Brain microvascular endothelial cell (primary cell): ENCODE data around the gene GPRIN1.

ENCODE experiments used
- DNase-seq: peaks from one replicate; pipeline ENCODE4 v3.0.0-alpha.2; 2020
- H3K27ac ChIP-seq: fragments of 250-450 bp; sonication (Bioruptor Pico); 2 replicates; pipeline ENCODE4 v1.5.1; 2020; ENCODE audit warnings: mild to moderate bottlenecking, moderate library complexity
- H3K27me3 ChIP-seq: fragments of 250-450 bp; sonication (Bioruptor Pico); replicated peaks from 2 replicates; pipeline ENCODE4 v1.5.1; 2020; ENCODE audit warnings: mild to moderate bottlenecking
- H3K36me3 ChIP-seq: fragments of 250-450 bp; sonication (Bioruptor Pico); replicated peaks from 2 replicates; pipeline ENCODE4 v1.5.1; 2020; ENCODE audit warnings: mild to moderate bottlenecking
- H3K4me3 ChIP-seq: 2 replicates; pipeline ENCODE4 v1.5.1; 2011; ENCODE audit warnings: low read depth, mild to moderate bottlenecking, control low read depth, low read length, moderate library complexity
- CTCF ChIP-seq: IDR thresholded peaks from 2 replicates; pipeline ENCODE4 v1.5.1; 2011; ENCODE audit warnings: low read depth, mild to moderate bottlenecking, moderate library complexity, low read length, control low read depth, inconsistent platforms; ENCODE audit errors: missing control alignments
- in situ Hi-C: cut with HindIII; loops from 2 replicates; pipeline ENCODE4 v1.10.0; 2017; ENCODE audit warnings: low sequenced_read_pairs, low pct_ligation_motif_present

The GPRIN1 gene

GRCh38 chr5:176632745-176633144, 22.8 kb upstream of the GPRIN1 start:
- TF ChIP-seq CTCF, result no peak

GRCh38 chr5:176631383-176632200, 21.6 kb upstream of the GPRIN1 start:
- no peak for TF ChIP-seq CTCF
- Histone ChIP-seq H3K4me3 (no peak overlapping the region), H3K27ac (no peak overlapping the region), H3K36me3 (no peaks in the 10 kb centered on the region), H3K27me3 (peaks cover 34% of the 10 kb centered on the region)
- in situ Hi-C loops, result no loop called here
- DNase-seq, result no peak

More at GRCh38 chr5:176632745-176633144, 22.8 kb upstream of the GPRIN1 start:
- Histone ChIP-seq H3K36me3 (no peaks in the 10 kb centered on the region), H3K4me3 (no peak overlapping the region), H3K27me3 (peaks cover 34% of the 10 kb centered on the region), H3K27ac (no peak overlapping the region)
- DNase-seq, result no peak
- in situ Hi-C loops, result no loop called here

- Histone ChIP-seq H3K27ac (no peak overlapping the region), H3K27me3 (peaks cover 39% of the 10 kb centered on the region), H3K36me3 (no peaks in the 10 kb centered on the region), H3K4me3 (peak overlapping the region; percentile 41)
- no peak for TF ChIP-seq CTCF
- in situ Hi-C loops, result no loop called here
- no peak for DNase-seq
These were observed 20.8 kb upstream of the GPRIN1 start for GRCh38 chr5:176630681-176631222.

GRCh38 chr5:176629853-176630680, 20.1 kb upstream of the GPRIN1 start, which contains the start of the genes EIF4E1B and SNCB:
TSS of gene EIF4E1B (plus strand) at chr5:176630675. CDS start at chr5:176642788, 12,113 bp downstream.
TSS of gene SNCB (minus strand) at chr5:176630534. CDS start at chr5:176629654, 880 bp downstream.
- Histone ChIP-seq H3K4me3 (peak within 1 kb of the TSS; percentile 41), H3K27ac (no peak within 1 kb of the TSS), H3K27me3 (peaks cover 39% of the 10 kb centered on the region), H3K36me3 (no peaks in the 10 kb centered on the region)
- DNase-seq, result peak; percentile 38
- TF ChIP-seq CTCF, result no peak
- in situ Hi-C loops, result no loop called here

GRCh38 chr5:176629317-176629852, 19.4 kb upstream of the GPRIN1 start:
- H3K27me3 ChIP-seq, result peaks cover 35% of the 10 kb centered on the region
- DNase-seq, result no peak
- H3K36me3 ChIP-seq, result no peaks in the 10 kb centered on the region
- in situ Hi-C loops, result no loop called here
- no peak for TF ChIP-seq CTCF
- no peak overlapping the region for H3K4me3 ChIP-seq
- H3K27ac ChIP-seq, result no peak overlapping the region
